Measurements from ENCODE around the gene PLEKHA7.

PLEKHA7 gene

GRCh38 chr11:16831316-16832192 is 182.7 kb downstream of the PLEKHA7 start:
- H3K4me3 ChIP-seq (replicated peaks; ENCODE audit: insufficient read depth, low read length) = no peak overlapping the region
- no peaks in the 10 kb centered on the region for H3K27me3 ChIP-seq (ENCODE audit: insufficient read depth, poor library complexity, severe bottlenecking)
- DNase-seq (ENCODE audit: low read depth in 1 of 2, low spot score in 1 of 2) = no peak
- TF ChIP-seq CTCF (IDR thresholded peaks at IDR 0.05; ENCODE audit: insufficient read depth, low read length) (no peak), GABPA (IDR thresholded peaks at IDR 0.05; ENCODE audit: low read depth) (no peak), SPI1 (IDR thresholded peaks at IDR 0.05; ENCODE audit: borderline replicate concordance, low read depth) (no peak), REST (IDR thresholded peaks at IDR 0.05; ENCODE audit: insufficient replicate concordance, low read depth) (no peak), POLR2AphosphoS5 (IDR thresholded peaks at IDR 0.05; ENCODE audit: low read depth) (no peak)
- no peak overlapping the region for H3K27ac ChIP-seq (replicated peaks)

- Histone ChIP-seq H3K4me3 (replicated peaks; ENCODE audit: insufficient read depth, low read length) (no peak overlapping the region), H3K27me3 (ENCODE audit: insufficient read depth, poor library complexity, severe bottlenecking) (no peaks in the 10 kb centered on the region), H3K27ac (replicated peaks) (no peak overlapping the region)
- TF ChIP-seq GABPA (IDR thresholded peaks at IDR 0.05; ENCODE audit: low read depth) = no peak
- TF ChIP-seq CTCF (IDR thresholded peaks at IDR 0.05; ENCODE audit: insufficient read depth, low read length) = no peak
- no peak for TF ChIP-seq REST (IDR thresholded peaks at IDR 0.05; ENCODE audit: insufficient replicate concordance, low read depth)
- no peak for TF ChIP-seq SPI1 (IDR thresholded peaks at IDR 0.05; ENCODE audit: borderline replicate concordance, low read depth)
- no peak for TF ChIP-seq POLR2AphosphoS5 (IDR thresholded peaks at IDR 0.05; ENCODE audit: low read depth)
- DNase-seq (ENCODE audit: low read depth in 1 of 2, low spot score in 1 of 2) = no peak
Measured at GRCh38 chr11:16827139-16827538, 187.1 kb downstream of the PLEKHA7 start.

- no peak for DNase-seq (ENCODE audit: low read depth in 1 of 2, low spot score in 1 of 2)
- Histone ChIP-seq H3K27ac (replicated peaks) (no peak overlapping the region), H3K27me3 (ENCODE audit: insufficient read depth, poor library complexity, severe bottlenecking) (no peaks in the 10 kb centered on the region), H3K4me3 (replicated peaks; ENCODE audit: insufficient read depth, low read length) (no peak overlapping the region)
- TF ChIP-seq SPI1 (IDR thresholded peaks at IDR 0.05; ENCODE audit: borderline replicate concordance, low read depth) (no peak), GABPA (IDR thresholded peaks at IDR 0.05; ENCODE audit: low read depth) (no peak), POLR2AphosphoS5 (IDR thresholded peaks at IDR 0.05; ENCODE audit: low read depth) (no peak), CTCF (IDR thresholded peaks at IDR 0.05; ENCODE audit: insufficient read depth, low read length) (no peak), REST (IDR thresholded peaks at IDR 0.05; ENCODE audit: insufficient replicate concordance, low read depth) (no peak)
Measured at GRCh38 chr11:16825968-16826367, 188.2 kb downstream of the PLEKHA7 start.
